GM19023 (cell line): ENCODE results near the gene SULT1A1.
"Not testable (repeated sequence)": the region's sequence is repeated elsewhere in the genome, so short reads cannot be mapped to it uniquely, and the experiment has no call there.

Experiments used
- ATAC-seq: cut with Tn5 transposase; IDR thresholded peaks from one replicate; pipeline ENCODE4 v1.9.1; 2021; ENCODE audit warnings: mild to moderate bottlenecking, moderate library complexity; ENCODE audit not compliant: unreplicated experiment

SULT1A1 gene

GRCh38 chr16:28609631-28610594, at the start of gene SULT1A1:
Gene SULT1A1 (minus strand): TSS chr16:28610044. CDS start chr16:28608855, 1,189 bp downstream.
- no peak for ATAC-seq

DNA sequence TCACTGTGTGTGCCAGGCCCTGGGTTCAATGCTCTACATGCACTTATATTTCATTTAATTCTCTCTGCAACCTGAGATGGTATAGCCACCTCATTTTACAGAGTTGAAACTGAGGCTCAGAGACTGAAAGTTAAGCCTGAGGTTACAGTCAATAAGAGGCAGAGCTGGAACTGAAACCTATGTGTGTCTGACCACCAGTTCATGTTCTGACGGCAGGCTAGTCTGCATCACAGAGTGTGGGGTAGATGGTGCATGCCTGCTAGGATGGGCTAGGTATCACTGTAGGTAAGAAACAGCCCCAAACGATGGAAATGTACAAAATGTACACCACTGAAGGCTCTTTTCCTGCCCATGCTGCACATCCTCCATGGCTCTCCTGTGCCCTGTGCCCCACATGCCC, 30.1 kb upstream of the SULT1A1 start:
- not testable (repeated sequence) for ATAC-seq

- ATAC-seq, result not testable (repeated sequence)
These were observed 28.5 kb upstream of the SULT1A1 start for GRCh38 chr16:28638359-28638758.

DNA sequence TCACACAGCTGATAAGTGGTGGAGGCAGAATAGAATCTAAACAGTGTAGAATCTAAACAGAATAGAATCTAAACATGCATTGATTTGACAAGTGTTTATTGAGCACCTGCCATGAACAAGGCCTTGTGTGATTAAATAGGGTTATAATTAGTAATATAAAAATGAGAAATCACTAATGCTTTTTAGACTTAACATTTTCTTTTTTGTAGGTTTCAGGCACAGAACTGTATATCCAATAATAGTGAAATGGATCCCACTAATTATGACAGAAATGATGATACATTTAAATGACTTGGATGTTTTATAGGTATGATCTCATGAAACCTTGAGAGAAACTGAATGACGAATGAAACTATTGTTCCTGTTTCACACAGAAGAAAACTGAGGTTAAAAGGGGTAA, 27.9 kb upstream of the SULT1A1 start, which contains the start of gene NPIPB8:
TSS of gene NPIPB8 (plus strand) at position 301 of the 400 bp plus-strand sequence. CDS start 296 bp downstream, outside the sequence.
- not testable (repeated sequence) for ATAC-seq

DNA sequence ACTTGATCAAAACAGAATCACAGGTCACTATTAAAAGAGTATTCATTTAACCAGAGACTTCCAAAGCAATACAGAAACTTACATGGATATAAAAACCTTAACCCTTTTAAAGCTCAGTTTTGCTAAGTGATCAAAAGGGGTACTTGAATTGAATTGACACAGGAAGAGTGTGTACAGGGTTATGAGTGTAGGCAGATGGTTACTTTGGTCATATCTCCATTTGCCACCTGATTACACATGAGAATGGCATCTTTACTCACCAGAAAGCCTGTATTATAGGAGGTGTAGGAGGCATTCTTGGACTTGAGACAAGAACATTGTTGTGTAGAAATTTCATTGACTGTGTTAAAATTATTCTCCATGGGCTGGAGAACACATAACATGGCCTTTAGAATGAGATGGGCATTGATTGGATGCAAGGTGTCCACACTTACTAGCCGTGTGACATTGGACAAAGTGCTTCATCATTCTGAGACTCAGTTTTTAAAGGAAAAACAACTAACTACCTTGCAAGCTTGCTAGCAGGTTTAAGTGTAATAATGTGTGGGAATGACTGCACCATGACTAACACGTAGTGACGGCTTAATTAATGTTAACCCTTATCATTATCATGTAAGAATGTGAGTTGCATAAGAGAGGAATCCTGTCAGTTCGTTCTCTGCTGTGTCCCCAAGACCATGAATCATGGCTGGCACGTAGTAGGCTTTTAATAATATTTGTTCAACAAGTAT, 26.4 kb upstream of the SULT1A1 start:
- ATAC-seq, result not testable (repeated sequence)

DNA sequence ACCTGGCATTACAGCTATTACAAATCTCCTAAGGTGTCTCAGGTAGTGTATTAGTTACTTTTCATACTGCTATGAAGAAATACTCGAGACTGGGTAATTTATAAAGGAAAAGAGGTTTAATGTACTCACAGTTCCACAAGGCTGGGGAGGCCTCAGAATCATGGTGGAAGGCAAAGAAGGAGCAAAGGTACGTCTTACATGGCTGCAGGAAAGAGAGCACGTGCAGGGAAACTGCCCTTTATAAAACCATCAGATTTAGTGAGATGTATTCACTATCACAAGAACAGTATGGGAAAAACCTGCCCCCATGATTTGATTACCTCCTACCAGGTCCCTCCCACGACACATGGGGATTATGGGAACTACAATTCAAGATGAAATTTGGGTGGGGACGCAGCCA, 21.1 kb upstream of the SULT1A1 start:
- ATAC-seq, result not testable (repeated sequence)

- ATAC-seq, result no peak
These were observed 13.4 kb upstream of the SULT1A1 start for GRCh38 chr16:28623172-28623711.

DNA sequence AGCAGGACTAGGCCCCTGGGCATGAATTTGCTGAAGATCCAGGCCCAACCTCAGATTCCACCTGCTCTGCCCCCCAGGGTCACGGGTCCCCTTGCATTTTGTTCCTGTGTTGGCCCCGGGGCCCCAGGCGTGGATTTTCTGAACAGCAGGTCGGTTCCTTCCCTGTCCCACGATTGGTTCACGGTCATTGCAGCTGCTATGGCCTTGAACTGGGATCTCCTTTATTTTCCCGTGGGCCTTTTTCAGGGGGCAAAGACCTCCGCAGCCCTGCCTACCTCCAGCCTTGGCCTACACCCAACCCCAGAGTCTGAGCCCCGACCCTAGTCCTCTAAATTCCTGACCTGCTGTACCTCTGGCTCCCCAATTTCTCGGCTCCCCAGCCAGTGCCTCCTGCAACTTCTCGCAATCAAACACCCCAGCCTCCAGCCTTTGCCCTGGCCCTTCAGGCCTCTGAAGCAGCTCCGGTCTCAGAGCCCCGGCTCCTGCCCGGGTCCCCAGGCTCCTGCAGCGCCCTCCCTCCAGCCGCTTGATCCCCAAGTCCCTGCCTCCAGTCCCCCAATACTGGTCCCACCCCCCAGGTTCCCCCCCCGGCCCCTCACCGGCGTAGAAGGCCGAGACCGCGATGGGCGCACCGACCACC, 12.8 kb upstream of the SULT1A1 start:
- ATAC-seq, result not testable (repeated sequence)

DNA sequence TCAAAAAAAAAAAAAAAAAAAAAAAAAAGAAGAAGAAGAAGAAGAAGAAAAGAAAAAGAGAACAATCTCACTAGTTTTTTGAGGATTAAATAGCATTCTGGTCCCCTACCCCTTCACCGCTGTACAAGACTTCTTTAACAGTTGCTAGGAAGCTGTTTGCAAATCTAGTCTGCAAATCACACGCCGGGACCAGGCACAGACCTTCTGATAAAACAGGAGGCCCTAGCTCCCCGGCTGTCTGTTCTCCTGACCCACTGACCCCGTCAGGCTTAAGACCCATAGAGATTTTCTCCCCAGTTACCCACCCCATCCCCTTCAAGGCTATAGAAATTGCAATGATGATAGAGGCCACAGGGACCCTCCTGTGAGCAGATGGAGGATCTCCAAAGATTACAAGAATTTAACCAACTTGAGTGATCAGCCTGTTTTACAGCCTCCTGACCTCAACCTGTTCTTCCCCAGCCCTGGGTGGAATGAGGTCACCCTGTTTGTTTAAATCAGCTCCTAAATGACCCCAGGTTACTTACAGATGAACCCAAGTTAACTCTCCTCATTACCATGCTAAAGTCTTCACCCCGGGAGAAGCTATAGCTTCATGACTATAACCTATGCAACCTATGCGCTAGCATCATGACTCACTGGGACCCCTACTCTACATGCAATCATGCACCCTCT, 11.8 kb upstream of the SULT1A1 start:
- no peak for ATAC-seq

DNA sequence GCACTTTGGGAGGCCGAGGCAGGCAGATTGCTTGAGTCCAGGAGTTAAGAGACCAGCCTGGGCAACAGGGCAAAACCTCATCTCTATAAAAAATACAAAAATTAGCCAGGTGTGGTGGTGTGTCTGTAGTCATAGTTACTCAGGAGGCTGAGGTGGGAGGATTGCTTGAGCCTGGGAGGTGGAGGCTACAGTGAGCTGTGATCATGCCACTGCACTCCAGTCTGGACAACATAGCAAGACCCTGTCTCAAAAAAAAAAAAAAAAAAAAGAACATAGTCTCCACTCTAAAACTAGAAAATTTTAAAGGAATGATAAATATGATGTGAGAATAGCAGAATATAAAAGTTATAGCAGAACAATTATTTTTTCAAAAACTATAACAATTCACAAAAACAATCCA, 10.5 kb upstream of the SULT1A1 start:
- ATAC-seq, result not testable (repeated sequence)

- no peak for ATAC-seq
These were observed 8.0 kb upstream of the SULT1A1 start for GRCh38 chr16:28617874-28618273.

DNA sequence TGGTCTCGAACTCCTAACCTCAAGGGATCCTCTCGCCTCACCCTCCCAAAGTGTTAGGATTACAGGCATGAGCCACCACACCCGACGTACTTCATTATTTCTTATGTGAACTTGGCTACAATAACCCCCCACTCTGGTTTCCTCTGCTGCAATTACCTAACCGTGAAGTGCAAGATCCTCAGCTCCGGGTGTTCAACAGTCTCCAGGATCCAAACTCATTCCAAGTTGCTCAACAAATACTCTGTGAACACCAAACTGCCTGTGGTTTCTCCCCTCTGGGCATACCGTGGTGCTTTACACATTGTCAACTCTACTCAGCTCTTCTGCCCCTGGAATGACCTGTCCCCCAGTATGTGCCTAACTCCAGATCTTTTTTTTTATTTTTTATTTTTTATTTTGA, 6.8 kb upstream of the SULT1A1 start:
- no peak for ATAC-seq

- not testable (repeated sequence) for ATAC-seq
These were observed 6.4 kb upstream of the SULT1A1 start for GRCh38 chr16:28616224-28616577.

GRCh38 chr16:28615486-28616223, 5.8 kb upstream of the SULT1A1 start:
- ATAC-seq, result not testable (repeated sequence)

- not testable (repeated sequence) for ATAC-seq
These were observed 4.7 kb upstream of the SULT1A1 start for GRCh38 chr16:28614561-28614960.

GRCh38 chr16:28613912-28614311, 4.1 kb upstream of the SULT1A1 start:
- not testable (repeated sequence) for ATAC-seq

DNA sequence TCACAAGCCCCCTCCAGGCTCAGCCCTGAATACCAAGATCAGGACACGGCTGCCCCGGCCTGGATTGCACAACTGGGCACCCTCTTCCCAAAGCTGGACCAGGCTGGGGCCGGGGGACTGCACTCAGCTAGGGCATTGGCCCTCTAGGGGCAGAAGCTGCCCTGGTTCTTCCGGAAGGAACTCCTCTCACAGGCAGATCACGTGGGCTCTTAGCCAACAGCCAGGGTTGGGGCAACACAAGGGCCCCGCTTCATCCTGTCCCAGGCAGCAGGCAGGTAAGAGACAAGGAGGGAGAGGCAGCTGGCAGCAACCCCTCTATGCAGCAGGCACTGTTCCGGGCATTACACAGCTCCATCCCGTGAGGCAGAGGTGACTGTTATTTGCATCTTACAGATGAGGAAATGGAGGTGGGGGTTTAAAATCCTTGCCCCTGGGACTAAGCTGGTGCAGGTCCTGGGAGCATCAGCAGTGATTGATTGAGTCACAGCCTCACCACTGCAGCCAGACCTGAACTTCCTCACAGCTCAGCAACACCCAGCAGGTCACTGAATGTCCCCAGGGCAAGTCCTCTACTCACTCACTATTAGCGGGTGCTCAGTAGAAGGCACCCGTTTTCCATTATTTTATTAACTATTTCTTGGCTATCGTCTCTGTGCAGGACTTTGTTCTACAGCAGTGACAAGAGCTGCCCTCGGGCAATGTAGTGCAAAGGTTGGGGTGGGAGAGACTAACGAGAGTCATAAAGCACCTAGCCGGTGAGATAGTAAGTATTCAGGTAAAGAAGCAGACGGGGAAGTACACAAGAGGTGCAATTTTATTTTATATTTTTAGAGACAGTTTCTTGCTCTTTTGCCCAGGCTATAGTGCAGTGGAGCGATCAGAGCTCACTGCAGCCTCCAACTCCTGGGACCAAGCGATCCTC, 2.8 kb upstream of the SULT1A1 start:
- ATAC-seq, result not testable (repeated sequence)

DNA sequence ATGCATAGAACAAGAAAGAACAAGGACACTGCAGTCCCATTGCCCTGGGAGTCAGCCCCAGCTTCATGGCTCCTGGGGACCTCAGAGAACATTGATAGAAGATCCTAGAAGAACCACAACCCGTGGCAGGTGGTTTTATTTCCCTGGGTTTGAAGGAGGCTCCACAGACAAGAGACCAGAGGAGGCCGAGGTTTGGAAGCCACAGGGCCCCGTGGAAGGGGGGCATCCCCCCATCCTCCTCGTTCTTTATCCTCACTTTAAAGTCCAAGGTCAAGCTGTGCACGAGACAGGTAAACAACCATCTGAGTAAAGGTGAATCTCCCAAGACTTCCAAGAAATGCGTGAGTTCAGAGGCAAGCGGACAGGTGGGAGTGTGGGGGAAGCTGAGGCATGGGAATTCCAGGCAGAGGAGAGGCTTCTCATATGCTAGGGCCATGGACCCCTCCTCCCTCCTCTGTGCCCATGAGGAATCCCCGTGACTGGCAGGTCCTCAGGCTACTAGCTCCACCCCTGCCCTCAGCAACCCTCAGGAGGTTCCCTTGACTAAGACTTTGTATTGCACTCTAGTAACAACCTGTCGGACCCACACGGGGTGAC, 849 bp upstream of the SULT1A1 start:
- ATAC-seq, result no peak
